ENCODE results near the gene DDR2.
A peak's percentile ranks its signal among the peaks of the same experiment; 100 is the strongest.
"Not testable (repeated sequence)": the region's sequence is repeated elsewhere in the genome, so short reads cannot be mapped to it uniquely, and the experiment has no call there.

The DDR2 gene

GRCh38 chr1:162632217-162632666 lies at the start of gene DDR2:
TSS of gene DDR2 (plus strand) at chr1:162632464. CDS start at chr1:162719064, 86,600 bp downstream.
- Histone ChIP-seq H3K27ac (peak within 1 kb of the TSS; percentile 93), H3K4me3 (ENCODE audit: low read depth, low read length) (peak within 1 kb of the TSS; percentile 71)
- in situ Hi-C loops (cut with HindIII; ENCODE audit: low pct_ligation_motif_present, low sequenced_read_pairs) = no loop called here

GRCh38 chr1:162582901-162583300 lies 49.4 kb upstream of the DDR2 start:
- H3K27me3 ChIP-seq (replicated peaks); H3K27ac ChIP-seq; DNase-seq; H3K4me3 ChIP-seq (ENCODE audit: low read depth, low read length); in situ Hi-C loops (cut with HindIII; ENCODE audit: low pct_ligation_motif_present, low sequenced_read_pairs): not testable (repeated sequence)
- H3K36me3 ChIP-seq (replicated peaks) = peaks cover 67% of the 10 kb centered on the region

More at GRCh38 chr1:162632217-162632666, at the start of gene DDR2:
- no peak for TF ChIP-seq CTCF (IDR thresholded peaks at IDR 0.05; ENCODE audit: low read depth, low read length, missing control alignments)
- Histone ChIP-seq H3K36me3 (replicated peaks) (no peaks in the 10 kb centered on the region), H3K27me3 (replicated peaks) (no peaks in the 10 kb centered on the region)
- peak; percentile 88 for DNase-seq

- H3K27ac ChIP-seq; DNase-seq; H3K27me3 ChIP-seq (replicated peaks); in situ Hi-C loops (cut with HindIII; ENCODE audit: low pct_ligation_motif_present, low sequenced_read_pairs); H3K4me3 ChIP-seq (ENCODE audit: low read depth, low read length): not testable (repeated sequence)
- H3K36me3 ChIP-seq (replicated peaks) = peaks cover 62% of the 10 kb centered on the region
These were observed 47.2 kb upstream of the DDR2 start for GRCh38 chr1:162585101-162585500.

GRCh38 chr1:162587347-162587746 lies 44.9 kb upstream of the DDR2 start:
- H3K27ac ChIP-seq = no peak overlapping the region
- in situ Hi-C loops (cut with HindIII; ENCODE audit: low pct_ligation_motif_present, low sequenced_read_pairs) = no loop called here
- H3K4me3 ChIP-seq (ENCODE audit: low read depth, low read length) = no peak overlapping the region
- H3K36me3 ChIP-seq (replicated peaks) = peaks cover 58% of the 10 kb centered on the region
- no peak for DNase-seq
- no peaks in the 10 kb centered on the region for H3K27me3 ChIP-seq (replicated peaks)
- TF ChIP-seq CTCF (IDR thresholded peaks at IDR 0.05; ENCODE audit: low read depth, low read length, missing control alignments) = no peak

GRCh38 chr1:162587761-162588260 lies 44.5 kb upstream of the DDR2 start:
- no peak overlapping the region for H3K4me3 ChIP-seq (ENCODE audit: low read depth, low read length)
- no peak for TF ChIP-seq CTCF (IDR thresholded peaks at IDR 0.05; ENCODE audit: low read depth, low read length, missing control alignments)
- H3K27me3 ChIP-seq (replicated peaks) = no peaks in the 10 kb centered on the region
- H3K36me3 ChIP-seq (replicated peaks) = peaks cover 63% of the 10 kb centered on the region
- no peak overlapping the region for H3K27ac ChIP-seq
- DNase-seq = no peak
- in situ Hi-C loops (cut with HindIII; ENCODE audit: low pct_ligation_motif_present, low sequenced_read_pairs) = no loop called here

- H3K27ac ChIP-seq = no peak overlapping the region
These were observed 42.2 kb upstream of the DDR2 start for GRCh38 chr1:162590101-162590500.

More at GRCh38 chr1:162590101-162590500, 42.2 kb upstream of the DDR2 start:
- no peak overlapping the region for H3K4me3 ChIP-seq (ENCODE audit: low read depth, low read length)
- in situ Hi-C loops (cut with HindIII; ENCODE audit: low pct_ligation_motif_present, low sequenced_read_pairs) = no loop called here
- no peak for TF ChIP-seq CTCF (IDR thresholded peaks at IDR 0.05; ENCODE audit: low read depth, low read length, missing control alignments)
- DNase-seq = no peak
- H3K27me3 ChIP-seq (replicated peaks) = no peaks in the 10 kb centered on the region
- H3K36me3 ChIP-seq (replicated peaks) = peaks cover 66% of the 10 kb centered on the region
